HL-60 (cell line): ENCODE results near the gene CFAP299.

Experiments
- DNase-seq, 2 experiments: peaks; one replicate each; pipeline ENCODE4 v3.0.0-alpha.2; 2010 to 2020; ENCODE audit warnings: low read depth in 1 of 2, low spot score in 1 of 2
- H3K27ac ChIP-seq: fragments of 250-450 bp; sonication (Bioruptor Pico); replicated peaks from 2 replicates; pipeline ENCODE4 v1.5.1; 2020; ENCODE audit warnings: mild to moderate bottlenecking, moderate library complexity
- H3K27me3 ChIP-seq: fragments of 250-450 bp; sonication (Bioruptor Pico); 2 replicates; pipeline ENCODE4 v1.5.1; 2021; ENCODE audit warnings: mild to moderate bottlenecking, moderate library complexity; ENCODE audit not compliant: insufficient read depth, poor library complexity, severe bottlenecking
- H3K4me3 ChIP-seq: replicated peaks from 2 replicates; pipeline ENCODE4 v1.5.1; 2011; ENCODE audit warnings: mild to moderate bottlenecking, control low read depth, low read length; ENCODE audit not compliant: insufficient read depth
- GABPA ChIP-seq: IDR thresholded peaks from 2 replicates; pipeline ENCODE4 v1.6.1; 2012; ENCODE audit warnings: low read depth
- POLR2AphosphoS5 ChIP-seq: IDR thresholded peaks from 2 replicates; pipeline ENCODE4 v1.6.1; 2012; ENCODE audit warnings: low read depth
- SPI1 ChIP-seq: IDR thresholded peaks from 2 replicates; pipeline ENCODE4 v1.6.1; 2012; ENCODE audit warnings: low read depth, mild to moderate bottlenecking, borderline replicate concordance
- TF ChIP-seq, protein P1 (sequence below): IDR thresholded peaks from one replicate; pipeline ENCODE4 v1.5.1; 2011; ENCODE audit warnings: low read length, control low read depth, inconsistent platforms; ENCODE audit not compliant: insufficient read depth
- TF ChIP-seq, protein P2 (sequence below): IDR thresholded peaks from 2 replicates; pipeline ENCODE4 v1.6.1; 2012; ENCODE audit warnings: low read depth; ENCODE audit not compliant: insufficient replicate concordance

CFAP299 gene

DNA sequence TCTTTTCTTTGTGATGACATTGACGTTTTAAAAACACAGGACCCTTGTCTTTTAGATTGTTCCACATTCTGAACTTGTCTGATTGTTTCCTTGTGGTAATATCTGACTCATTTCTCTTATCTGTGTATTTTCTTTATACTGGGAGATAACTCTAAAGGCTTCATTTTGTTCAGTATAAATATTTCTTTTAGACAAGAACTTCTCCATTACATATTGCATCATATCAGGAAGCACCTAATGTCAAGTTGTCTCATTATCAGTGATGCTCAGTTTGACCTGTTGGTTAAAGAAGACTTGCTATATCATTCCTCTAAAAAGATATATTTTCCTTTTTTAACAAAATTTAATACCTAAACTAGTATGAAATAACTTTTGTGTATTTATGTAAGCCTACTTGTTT lies 542.7 kb downstream of the CFAP299 start:
- no peak overlapping the region for H3K27ac ChIP-seq
- no peaks in the 10 kb centered on the region for H3K27me3 ChIP-seq
- H3K4me3 ChIP-seq: no peak overlapping the region
- TF ChIP-seq POLR2AphosphoS5 (no peak), GABPA (no peak), SPI1 (no peak)
- TF ChIP-seq, protein P1, sequence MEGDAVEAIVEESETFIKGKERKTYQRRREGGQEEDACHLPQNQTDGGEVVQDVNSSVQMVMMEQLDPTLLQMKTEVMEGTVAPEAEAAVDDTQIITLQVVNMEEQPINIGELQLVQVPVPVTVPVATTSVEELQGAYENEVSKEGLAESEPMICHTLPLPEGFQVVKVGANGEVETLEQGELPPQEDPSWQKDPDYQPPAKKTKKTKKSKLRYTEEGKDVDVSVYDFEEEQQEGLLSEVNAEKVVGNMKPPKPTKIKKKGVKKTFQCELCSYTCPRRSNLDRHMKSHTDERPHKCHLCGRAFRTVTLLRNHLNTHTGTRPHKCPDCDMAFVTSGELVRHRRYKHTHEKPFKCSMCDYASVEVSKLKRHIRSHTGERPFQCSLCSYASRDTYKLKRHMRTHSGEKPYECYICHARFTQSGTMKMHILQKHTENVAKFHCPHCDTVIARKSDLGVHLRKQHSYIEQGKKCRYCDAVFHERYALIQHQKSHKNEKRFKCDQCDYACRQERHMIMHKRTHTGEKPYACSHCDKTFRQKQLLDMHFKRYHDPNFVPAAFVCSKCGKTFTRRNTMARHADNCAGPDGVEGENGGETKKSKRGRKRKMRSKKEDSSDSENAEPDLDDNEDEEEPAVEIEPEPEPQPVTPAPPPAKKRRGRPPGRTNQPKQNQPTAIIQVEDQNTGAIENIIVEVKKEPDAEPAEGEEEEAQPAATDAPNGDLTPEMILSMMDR: no peak
- TF ChIP-seq, protein P2, sequence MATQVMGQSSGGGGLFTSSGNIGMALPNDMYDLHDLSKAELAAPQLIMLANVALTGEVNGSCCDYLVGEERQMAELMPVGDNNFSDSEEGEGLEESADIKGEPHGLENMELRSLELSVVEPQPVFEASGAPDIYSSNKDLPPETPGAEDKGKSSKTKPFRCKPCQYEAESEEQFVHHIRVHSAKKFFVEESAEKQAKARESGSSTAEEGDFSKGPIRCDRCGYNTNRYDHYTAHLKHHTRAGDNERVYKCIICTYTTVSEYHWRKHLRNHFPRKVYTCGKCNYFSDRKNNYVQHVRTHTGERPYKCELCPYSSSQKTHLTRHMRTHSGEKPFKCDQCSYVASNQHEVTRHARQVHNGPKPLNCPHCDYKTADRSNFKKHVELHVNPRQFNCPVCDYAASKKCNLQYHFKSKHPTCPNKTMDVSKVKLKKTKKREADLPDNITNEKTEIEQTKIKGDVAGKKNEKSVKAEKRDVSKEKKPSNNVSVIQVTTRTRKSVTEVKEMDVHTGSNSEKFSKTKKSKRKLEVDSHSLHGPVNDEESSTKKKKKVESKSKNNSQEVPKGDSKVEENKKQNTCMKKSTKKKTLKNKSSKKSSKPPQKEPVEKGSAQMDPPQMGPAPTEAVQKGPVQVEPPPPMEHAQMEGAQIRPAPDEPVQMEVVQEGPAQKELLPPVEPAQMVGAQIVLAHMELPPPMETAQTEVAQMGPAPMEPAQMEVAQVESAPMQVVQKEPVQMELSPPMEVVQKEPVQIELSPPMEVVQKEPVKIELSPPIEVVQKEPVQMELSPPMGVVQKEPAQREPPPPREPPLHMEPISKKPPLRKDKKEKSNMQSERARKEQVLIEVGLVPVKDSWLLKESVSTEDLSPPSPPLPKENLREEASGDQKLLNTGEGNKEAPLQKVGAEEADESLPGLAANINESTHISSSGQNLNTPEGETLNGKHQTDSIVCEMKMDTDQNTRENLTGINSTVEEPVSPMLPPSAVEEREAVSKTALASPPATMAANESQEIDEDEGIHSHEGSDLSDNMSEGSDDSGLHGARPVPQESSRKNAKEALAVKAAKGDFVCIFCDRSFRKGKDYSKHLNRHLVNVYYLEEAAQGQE: no peak
- no peak for DNase-seq

- DNase-seq: no peak
- H3K27ac ChIP-seq: no peak overlapping the region
- TF ChIP-seq POLR2AphosphoS5 (no peak), GABPA (no peak), SPI1 (no peak)
- TF ChIP-seq, protein P2: no peak
- TF ChIP-seq, protein P1: no peak
These were observed 562.2 kb downstream of the CFAP299 start for GRCh38 chr4:80897537-80898303.

DNA sequence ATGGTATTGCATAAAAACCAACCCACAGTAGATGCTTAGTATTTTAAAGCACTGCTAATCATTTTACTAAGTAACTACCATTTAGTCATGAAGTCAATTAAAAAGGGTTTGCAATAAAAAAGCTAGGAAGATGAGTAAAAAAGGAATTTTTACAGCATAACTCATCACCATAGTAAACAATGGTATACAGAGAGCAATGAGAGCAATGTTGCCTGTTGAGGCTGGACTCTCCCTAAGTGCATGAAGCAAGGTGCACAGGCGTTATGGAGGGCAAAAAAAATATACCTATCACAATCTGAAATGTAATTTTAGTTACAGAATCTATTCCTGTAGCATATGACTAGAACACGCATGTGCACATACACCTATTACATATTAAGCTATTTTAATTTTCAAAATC lies 565.4 kb downstream of the CFAP299 start:
- H3K4me3 ChIP-seq: no peak overlapping the region
- TF ChIP-seq, protein P1: no peak
- TF ChIP-seq SPI1 (no peak), GABPA (no peak), POLR2AphosphoS5 (no peak)
- TF ChIP-seq, protein P2: no peak
- no peaks in the 10 kb centered on the region for H3K27me3 ChIP-seq
- no peak for DNase-seq
- no peak overlapping the region for H3K27ac ChIP-seq

More at GRCh38 chr4:80897537-80898303, 562.2 kb downstream of the CFAP299 start:
- Histone ChIP-seq H3K27me3 (no peaks in the 10 kb centered on the region), H3K4me3 (no peak overlapping the region)
